Keratinocyte (primary cell): ENCODE measurements around the gene PARD3.

Source experiments
- CTCF ChIP-seq, 3 experiments: IDR thresholded peaks in 1 of 3; conservative IDR thresholded peaks in 1 of 3; optimal IDR thresholded peaks in 1 of 3; 2 replicates in 2 of 3; 3 replicates in 1 of 3; pipeline versions ENCODE3 to v1.5.1; 2011; ENCODE audit warnings: low read length in 3 of 3, mild to moderate bottlenecking in 3 of 3, moderate library complexity in 2 of 3, control low read depth in 1 of 3, inconsistent platforms in 1 of 3; ENCODE audit not compliant: insufficient read depth in 2 of 3; ENCODE audit errors: extremely low read depth in 1 of 3
- EZH2 ChIP-seq: IDR thresholded peaks from one replicate; pipeline ENCODE4 v1.6.1; 2012; ENCODE audit warnings: inconsistent platforms, mild to moderate bottlenecking, low read length, moderate library complexity

- TF ChIP-seq CTCF (optimal IDR thresholded peaks at IDR 0.05 in 1 of 3, IDR thresholded peaks at IDR 0.05 in 1 of 3, conservative IDR thresholded peaks at IDR 0.05 in 1 of 3; ENCODE audit: extremely low read depth in 1 of 3, insufficient read depth in 2 of 3, low read length in 3 of 3) (no peak), EZH2 (no peak)
Measured at GRCh38 chr10:34364253-34365037, 450.7 kb downstream of the PARD3 start.
